HG03460 (cell line): Measurements from ENCODE around the gene MIPOL1.
"Not testable (repeated sequence)": the region's sequence is repeated elsewhere in the genome, so short reads cannot be mapped to it uniquely, and the experiment has no call there.

Source experiments
- ATAC-seq: cut with Tn5 transposase; IDR thresholded peaks from one replicate; pipeline ENCODE4 v1.9.1; 2021; ENCODE audit not compliant: unreplicated experiment

The MIPOL1 gene, protein sequence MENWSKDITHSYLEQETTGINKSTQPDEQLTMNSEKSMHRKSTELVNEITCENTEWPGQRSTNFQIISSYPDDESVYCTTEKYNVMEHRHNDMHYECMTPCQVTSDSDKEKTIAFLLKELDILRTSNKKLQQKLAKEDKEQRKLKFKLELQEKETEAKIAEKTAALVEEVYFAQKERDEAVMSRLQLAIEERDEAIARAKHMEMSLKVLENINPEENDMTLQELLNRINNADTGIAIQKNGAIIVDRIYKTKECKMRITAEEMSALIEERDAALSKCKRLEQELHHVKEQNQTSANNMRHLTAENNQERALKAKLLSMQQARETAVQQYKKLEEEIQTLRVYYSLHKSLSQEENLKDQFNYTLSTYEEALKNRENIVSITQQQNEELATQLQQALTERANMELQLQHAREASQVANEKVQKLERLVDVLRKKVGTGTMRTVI

DNA sequence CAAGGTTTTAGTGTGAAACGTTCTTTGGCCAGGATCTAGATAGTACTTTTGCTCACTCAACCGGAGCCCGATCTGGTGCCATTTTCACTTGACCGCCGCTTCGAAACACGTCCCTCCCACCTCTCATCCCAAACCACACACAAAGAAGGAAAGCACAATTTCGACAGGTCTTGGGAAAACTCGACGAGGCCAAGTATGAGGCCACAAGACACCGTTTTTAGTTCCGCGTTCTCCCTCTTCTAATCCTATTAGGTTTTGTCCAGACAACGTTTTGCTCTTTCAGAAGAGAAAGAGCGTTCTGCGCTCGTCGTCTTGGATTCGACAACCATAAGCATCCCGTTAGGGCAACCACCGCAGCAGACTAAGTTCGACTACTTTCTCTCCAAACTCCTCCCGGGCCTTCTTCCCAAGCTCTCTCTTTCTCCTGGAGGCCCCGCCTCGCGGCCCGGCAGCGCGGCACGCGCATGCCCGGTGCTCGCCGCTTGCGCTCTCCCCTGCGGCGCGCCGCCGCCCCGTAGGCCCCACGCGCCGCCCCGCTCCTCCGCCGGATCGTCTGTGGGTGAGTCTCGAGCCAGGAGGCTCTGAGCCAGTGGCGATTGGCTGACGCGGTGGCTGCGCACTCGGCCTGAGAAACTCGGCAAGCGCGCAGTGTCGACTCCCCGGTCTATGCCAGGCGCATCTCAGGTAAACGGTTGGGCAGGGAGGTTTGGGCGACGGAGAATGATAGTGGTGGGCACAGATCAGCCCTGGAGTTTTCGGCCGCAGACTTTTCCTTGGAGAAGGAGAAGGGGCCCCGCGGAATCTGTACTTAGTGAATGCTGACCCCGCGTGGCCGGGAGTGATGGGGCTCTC is at the start of gene MIPOL1:
MIPOL1 (plus strand) TSS at position 517 of the 852 bp plus-strand sequence. CDS start 49,952 bp downstream, outside the sequence.
- ATAC-seq, result no peak

DNA sequence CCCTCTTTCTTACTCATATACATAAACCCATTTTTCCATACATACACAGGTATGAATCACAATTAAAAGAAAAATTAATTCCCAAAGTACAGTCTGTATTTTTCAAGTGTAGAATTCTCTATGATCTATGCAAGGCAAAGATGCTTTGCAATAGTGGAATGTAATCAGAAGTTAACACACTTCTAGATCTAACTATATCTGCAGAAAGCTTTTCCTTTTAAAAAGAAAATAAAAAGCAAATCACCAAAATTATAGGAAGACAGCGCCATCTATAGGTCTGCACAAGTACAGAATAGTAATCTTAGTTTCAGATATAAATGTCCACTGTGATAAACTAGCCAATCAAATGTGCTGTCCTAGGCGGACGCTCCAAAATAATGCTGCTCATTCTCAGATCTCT is 47.3 kb upstream of the MIPOL1 start:
- ATAC-seq, result no peak

DNA sequence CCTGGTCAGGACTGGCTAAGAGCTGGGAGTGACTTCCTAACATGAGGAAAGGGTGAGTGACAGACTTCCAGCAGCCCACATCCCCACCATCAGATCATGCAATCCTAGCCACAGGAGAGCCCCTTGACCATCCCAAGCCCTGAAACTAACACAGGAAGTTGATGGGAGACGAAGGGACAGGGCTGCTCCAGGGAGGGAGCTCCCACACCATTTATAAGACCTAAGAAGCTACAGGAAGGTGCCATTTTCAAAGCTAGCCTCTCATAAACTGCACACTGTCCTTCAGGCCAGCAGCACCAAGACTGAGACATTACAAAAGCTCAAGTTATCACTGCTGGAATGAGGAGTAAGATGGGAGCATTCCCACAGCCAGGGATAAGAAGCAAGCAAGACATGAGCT is 44.7 kb upstream of the MIPOL1 start:
- ATAC-seq, result no peak

DNA sequence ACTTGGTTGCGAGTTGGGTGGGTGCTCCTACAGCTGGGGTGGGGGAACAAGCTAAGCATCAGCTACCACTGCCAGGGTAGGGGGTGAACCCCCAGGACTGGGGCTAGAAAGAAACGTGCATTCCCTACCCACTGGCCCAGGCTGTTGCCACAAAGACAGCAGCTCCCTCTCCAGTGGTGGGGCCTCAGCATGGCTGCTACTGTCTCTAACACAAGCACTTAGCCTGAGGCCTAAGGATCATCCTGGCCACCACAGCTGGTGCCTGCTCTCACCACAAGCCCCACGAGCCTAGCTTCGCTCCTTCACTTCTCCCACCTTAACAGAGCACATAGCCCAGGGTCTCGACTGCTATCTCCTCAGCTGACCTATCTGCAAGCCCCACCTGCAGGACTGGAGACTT is 44.3 kb upstream of the MIPOL1 start:
- no peak for ATAC-seq

DNA sequence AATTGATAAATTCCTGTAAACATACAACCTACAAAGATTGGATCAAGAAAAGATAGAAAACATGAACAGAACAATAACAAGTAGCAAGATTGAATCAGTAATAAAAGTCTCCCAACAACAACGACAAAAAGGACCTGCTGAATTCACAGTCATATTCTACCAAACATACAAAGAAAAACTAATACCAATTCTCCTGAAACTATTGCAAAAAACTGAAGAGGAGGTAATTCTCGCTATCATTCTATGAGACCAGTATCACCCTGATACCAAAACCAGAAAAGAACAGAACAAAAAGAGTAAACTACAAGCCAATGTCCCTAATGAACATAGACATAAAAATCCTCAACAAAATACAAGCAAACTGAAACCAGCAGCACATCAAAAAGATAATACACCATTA is 39.8 kb upstream of the MIPOL1 start:
- ATAC-seq, result no peak

DNA sequence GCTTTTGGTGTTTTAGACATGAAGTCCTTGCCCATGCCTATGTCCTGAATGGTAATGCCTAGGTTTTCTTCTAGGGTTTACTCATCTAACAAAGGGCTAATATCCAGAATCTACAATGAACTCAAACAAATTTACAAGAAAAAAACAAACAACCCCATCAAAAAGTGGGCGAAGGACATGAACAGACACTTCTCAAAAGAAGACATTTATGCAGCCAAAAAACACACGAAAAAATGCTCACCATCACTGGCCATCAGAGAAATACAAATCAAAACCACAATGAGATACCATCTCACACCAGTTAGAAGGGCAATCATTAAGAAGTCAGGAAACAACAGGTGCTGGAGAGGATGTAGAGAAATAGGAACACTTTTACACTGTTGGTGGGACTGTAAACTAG is 35.4 kb upstream of the MIPOL1 start:
- ATAC-seq, result not testable (repeated sequence)

DNA sequence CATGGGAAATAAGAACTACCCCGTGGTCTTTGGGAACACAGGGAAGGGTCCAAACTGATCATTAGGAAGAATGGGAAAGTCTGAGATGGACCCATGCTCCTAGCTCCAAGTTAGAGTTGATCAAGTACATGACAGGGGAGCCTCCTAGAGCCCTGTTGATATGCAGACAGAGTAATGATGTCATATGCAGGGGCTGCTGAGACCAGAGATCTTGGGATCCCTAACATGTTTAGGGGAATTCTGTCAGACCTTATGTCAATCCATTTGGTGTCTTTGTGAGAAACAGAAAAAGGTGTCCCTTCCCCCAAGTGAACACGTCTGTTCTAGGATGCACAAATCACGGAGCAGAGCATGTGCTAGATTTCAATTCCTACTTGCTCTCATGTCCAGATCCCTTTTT is 31.9 kb upstream of the MIPOL1 start:
- no peak for ATAC-seq

DNA sequence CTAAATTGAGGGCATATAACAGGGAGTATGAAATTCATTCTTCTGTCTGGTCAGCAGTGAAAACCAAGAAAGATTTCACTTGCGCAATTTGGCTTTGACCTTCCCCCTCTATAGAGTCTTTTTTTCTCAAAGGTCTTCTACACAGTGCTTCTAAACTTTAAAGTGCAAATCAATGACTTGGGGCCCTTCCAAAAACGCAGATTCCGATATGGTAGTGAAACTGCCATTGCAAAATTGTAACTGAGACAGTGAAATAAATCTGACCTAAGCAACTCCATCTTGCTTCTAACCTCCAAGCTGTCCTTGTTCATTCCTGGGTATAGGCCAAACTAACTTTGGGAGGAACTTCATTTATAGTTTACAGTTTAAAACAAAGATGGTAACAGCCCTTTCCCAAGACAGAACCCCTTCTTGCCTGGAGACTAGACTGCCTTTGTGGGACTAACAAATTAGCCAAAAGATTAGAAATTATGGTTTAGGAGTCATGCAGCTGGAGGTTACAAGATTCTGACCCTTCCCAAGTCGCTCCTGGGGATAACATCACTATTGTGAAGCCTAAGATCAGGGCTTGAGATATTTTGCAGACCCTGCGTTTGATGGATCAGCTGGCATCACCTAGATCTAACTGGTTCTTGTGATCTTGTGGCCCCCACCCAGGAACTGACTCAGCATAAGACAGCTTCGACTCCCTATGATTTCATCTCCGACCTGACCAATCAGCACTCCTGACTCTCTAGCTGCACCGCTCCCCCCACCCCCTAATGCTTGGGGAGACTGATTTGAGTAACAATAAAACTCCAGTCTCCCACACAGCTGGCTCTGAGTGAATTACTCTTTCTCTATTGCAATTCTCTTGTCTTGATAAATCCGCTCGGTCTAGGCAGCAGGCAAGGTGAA is 30.3 kb upstream of the MIPOL1 start:
- no peak for ATAC-seq

DNA sequence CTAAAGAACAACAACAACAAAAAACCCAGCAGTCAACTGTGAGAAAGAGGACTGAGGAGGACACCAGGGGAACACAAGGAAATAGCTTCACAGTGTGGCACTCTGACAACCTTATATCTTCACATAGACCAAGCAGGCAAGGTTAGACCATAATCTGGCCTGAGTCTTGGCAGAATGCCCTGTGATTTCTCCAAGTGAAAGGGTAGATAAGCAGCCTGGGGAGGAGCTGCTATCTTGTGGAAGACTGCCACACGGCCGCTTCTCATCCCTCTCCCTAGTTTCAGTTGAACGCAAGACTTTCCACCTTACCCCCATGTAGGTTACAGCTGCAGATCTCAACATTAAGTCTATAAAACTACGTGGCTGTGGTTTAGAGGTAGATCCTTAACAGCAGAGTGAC is 29.0 kb upstream of the MIPOL1 start:
- ATAC-seq, result no peak

DNA sequence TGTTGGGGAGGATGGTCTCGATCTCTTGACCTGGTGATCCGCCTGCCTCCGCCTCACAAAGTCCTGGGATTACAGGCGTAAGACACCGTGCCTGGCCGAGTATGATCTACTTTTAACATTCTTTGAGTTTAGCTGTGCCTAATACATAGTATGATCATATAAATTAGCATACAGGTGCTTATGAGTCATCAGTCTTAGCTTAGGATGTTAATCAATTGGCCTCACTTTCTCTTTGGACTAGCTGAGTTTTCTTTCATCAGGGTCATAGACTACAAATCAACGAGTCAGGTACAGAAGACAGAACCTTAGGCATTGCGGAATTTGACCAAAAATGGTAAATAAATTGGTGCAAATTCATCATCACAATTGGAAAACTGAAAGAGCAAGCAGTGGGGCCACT is 27.5 kb upstream of the MIPOL1 start:
- no peak for ATAC-seq

DNA sequence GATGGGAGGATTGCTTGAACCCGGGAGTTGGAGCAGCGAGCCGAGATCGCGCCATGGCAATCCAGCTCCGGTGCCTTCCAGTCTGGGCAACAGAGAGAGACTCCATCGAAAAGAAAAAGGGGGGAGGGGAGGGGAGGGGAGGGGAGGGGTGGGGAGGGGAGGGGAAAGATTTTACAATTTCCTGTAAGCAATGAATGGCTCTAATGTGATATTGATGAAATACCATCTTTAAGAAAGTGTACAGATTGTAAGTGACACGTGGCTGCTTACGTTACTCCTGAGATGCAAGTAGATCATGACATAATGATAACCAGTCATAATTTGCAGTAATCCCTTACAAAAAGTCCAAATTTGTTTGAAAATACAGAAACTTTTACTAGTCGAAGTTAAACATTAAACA is 26.7 kb upstream of the MIPOL1 start:
- no peak for ATAC-seq

DNA sequence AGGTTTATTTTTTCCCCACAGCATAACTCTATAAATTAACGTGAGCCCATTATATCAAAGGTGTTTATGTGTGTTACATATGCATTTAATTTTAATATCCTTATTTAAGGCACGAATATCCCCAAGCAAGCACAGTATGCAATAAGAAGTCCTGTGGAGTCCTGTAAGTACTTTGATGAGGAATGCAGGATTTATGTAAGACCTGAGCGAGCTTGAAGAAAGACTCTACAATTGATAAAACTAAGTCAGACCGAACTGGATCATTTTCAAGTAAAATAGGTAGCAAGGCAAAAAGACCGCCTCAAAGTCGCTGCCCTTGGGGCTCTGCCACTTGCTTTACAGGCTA is 26.1 kb upstream of the MIPOL1 start:
- no peak for ATAC-seq

DNA sequence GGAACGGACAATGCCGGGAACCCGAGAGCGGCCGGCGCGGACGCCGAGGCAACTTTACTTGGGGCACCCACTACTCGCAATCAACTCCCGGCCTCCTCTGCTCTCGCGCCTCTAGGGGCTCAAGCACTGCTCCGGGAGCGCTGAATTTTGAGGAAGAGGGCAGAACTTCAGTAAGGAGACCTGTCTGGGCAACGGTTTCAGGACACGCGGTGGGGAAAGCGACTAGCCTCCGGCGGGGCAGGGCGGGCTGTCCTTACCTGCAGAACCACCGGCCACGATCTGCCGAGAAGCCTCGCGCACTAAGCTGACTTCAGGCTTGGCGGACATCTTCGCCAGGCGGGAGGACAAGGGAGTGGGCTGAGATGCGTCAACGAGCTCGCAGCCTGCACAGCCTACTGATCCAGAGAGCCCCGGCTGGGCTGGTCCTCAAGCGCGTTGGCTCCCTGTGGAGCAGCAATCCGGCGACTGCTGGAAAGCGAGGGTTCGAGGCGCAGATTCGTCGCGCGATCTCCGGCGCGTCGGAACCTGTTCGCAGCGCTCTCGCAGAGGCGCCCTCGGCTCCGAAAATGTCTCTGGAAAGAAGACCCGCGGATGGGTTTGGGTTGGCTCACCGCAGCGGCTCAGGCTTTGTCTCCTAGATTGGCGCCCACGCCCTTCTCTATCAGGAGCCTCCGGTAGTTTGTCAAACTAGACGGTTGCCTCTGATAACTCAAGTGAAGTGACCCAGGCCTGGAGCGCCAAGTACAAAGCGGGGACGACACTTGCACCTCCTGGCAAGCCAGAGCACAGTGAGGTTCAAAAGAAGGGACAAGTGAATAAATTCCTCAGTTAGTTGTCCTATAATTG is 25.5 kb upstream of the MIPOL1 start, which contains the start of gene SLC25A21:
SLC25A21 (minus strand) TSS at position 583 of the 846 bp plus-strand sequence.
- ATAC-seq, result no peak

DNA sequence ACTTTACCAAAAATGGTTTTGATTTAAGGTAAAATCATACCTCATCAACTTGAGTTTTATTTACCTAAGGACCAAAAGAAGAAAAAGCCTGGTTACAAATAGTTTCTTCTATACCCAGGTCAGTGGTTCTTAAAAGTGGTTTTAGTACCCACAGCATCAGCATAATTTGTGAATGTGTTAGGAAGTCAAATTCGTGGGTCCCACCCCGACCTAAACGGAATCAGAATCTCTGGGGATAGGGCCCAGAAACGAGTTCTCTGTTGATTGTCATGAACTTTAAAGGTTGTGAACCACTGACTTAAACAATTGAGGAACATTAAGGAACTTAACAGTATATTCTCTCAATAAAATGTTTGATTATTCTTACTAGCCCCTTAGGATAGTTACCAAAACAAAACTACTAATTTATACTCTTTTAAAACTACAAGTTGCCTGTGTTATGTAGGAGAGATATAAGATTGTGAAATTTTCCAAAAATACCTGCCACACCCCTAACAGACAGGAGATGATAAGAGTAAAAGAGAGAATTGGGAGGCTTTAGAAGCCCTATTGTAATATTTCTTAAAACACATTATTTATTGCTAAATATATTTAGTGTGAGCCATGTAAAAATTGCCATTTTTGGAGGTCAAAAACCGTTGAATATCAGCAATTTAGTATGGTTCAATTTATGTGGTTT is 24.7 kb upstream of the MIPOL1 start:
- ATAC-seq, result no peak

DNA sequence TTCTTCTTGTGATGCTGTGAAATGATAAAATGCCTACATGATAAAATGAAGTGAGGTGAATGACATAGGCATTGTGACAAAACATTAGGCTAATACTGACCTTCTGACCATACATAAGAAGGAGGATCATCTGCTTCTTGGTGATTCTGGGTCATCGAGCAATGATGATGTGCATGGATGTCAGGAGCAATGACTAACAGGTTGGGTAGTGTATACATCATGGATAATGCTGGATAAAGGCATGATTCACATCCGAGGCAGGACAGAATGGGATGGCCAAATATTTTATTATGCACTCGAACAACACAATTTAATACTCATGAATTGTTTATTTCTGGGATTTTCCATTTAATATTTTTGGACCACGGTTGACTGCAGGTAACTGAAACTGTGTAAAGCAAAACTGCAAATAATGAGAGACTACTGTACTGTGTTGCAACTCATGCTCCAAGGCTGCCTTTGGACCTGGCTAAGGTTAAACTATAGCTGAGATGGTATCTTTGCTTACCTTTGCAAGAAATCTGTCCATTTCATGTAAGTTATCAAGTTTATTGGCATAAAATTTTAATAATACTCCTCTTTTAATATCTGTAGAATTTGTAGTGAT is 17.7 kb upstream of the MIPOL1 start:
- no peak for ATAC-seq

DNA sequence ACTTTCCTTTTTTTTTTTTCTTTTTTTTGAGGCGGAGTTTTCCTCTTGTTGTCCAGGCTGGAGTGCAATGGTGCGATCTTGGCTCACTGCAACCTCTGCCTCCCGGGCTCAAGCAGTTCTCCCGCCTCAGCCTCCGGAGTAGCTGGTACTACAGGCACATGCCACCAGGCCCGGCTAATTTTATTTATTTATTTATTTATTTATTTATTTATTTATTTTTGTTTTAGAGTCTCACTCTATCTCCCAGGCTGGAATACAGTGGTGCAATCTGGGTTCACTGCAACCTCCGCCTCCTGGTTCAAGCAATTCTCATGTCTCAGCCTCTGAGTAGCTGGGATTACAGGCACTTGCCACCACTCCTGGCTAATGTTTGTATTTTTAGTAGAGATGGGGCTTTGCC is 16.9 kb upstream of the MIPOL1 start:
- ATAC-seq, result not testable (repeated sequence)

DNA sequence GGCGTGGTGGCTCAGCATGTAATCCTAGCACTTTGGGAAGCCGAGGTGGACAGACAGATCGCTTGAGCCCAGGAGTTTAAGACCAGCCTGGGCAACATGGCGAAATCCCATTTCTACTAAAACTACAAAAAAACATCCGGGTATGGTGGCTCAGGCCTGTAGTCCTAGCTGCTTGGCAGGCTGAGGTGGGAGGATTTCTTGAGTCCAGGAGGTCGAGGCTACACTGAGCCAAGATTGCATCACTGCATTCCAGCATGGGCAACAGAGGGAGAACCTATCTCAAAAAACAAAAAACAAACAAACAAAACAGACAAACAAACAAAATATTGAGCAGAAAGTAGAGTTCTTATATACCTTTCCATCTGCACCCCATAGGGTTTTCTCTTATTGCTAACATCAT is 16.3 kb upstream of the MIPOL1 start:
- ATAC-seq, result no peak

DNA sequence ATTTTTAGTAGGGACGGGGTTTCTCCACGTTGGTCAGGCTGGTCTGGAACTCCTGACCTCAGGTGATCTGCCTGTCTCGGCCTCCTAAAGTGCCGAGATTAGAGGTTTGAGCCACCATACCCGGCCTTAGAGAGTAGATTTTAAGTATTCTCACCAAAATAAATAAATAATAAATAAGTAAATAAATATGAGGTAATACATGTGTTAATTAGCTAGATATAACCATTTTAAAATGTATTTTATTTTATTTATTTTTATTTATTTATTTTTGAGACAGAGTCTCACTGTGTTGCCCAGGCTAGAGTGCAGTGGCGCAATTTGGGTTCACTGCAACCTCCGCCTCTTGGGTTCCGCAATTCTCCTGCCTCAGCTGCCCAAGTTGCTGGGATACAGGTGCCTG is 13.2 kb upstream of the MIPOL1 start:
- not testable (repeated sequence) for ATAC-seq

DNA sequence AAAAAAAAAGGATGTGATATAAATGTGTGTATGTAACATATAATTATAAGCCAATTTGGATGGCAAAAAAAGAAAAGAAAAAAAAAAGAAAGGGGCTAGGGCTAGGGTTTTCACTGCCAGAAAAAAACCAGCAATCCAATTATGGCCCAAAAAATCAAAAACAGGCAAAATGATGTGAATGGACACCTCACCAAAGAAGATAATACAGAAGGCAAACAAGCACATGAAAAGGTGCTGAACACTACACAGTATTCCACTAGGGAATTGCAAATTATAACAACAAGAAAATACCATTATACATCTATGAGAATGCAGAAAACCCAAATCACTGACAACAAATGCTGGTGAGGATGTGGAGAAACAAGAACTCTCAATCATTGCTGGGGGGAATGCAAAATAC is 12.1 kb upstream of the MIPOL1 start:
- ATAC-seq, result no peak
